OCI-LY7 (cell line): ENCODE measurements around the gene TTC33.

Experiments used
- EZH2phosphoT487 ChIP-seq: fragments of 200-600 bp; sonication (generic); IDR thresholded peaks from 2 replicates; pipeline ENCODE4 v1.6.1; 2018; ENCODE audit warnings: low read depth, borderline replicate concordance, mild to moderate bottlenecking, mixed run types, antibody characterized with exemption, low read length, moderate library complexity, mixed read lengths
- TF ChIP-seq, protein P1 (sequence below): fragments of 200-600 bp; sonication (generic); conservative IDR thresholded peaks from 2 replicates; pipeline ENCODE4 v1.5.1; 2014; ENCODE audit warnings: mild to moderate bottlenecking, antibody characterized with exemption, low read length, moderate library complexity, mixed read lengths

- TF ChIP-seq, protein P1, sequence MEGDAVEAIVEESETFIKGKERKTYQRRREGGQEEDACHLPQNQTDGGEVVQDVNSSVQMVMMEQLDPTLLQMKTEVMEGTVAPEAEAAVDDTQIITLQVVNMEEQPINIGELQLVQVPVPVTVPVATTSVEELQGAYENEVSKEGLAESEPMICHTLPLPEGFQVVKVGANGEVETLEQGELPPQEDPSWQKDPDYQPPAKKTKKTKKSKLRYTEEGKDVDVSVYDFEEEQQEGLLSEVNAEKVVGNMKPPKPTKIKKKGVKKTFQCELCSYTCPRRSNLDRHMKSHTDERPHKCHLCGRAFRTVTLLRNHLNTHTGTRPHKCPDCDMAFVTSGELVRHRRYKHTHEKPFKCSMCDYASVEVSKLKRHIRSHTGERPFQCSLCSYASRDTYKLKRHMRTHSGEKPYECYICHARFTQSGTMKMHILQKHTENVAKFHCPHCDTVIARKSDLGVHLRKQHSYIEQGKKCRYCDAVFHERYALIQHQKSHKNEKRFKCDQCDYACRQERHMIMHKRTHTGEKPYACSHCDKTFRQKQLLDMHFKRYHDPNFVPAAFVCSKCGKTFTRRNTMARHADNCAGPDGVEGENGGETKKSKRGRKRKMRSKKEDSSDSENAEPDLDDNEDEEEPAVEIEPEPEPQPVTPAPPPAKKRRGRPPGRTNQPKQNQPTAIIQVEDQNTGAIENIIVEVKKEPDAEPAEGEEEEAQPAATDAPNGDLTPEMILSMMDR = no peak
- no peak for TF ChIP-seq EZH2phosphoT487
These were observed 204.0 kb downstream of the TTC33 start for GRCh38 chr5:40551496-40552491.
